PC-3 (cell line): ENCODE data around the gene PTPRN2.

ENCODE experiments used
- CTCF ChIP-seq: fragments of 300-600 bp; sonication (generic); conservative IDR thresholded peaks from 2 replicates; pipeline ENCODE4 v1.5.1; 2017; ENCODE audit warnings: antibody characterized with exemption, low read depth, mild to moderate bottlenecking, low read length
- EZH2 ChIP-seq: fragments of 300-600 bp; sonication (generic); IDR thresholded peaks from one replicate; pipeline ENCODE4 v1.6.1; 2017; ENCODE audit warnings: antibody characterized with exemption, mild to moderate bottlenecking, low read length; ENCODE audit not compliant: unreplicated experiment
- EZH2phosphoT487 ChIP-seq: fragments of 300-600 bp; sonication (generic); IDR thresholded peaks from 2 replicates; pipeline ENCODE4 v1.6.1; 2018; ENCODE audit warnings: mild to moderate bottlenecking, antibody characterized with exemption, low read length, borderline replicate concordance

- TF ChIP-seq CTCF (no peak), EZH2 (no peak), EZH2phosphoT487 (no peak)
Measured at GRCh38 chr7:157801113-157801512, 786.5 kb downstream of the PTPRN2 start.
